IMR-90 (cell line): ENCODE measurements around the gene NUDT3. TPM values are rescaled to one million over a fixed set of nuclear protein-coding genes. Genes with fewer than 3 reads are reported as not detected.

Source experiments
- ATAC-seq: fragments of 200-7000 bp; cut with Tn5 transposase; 2 replicates; pipeline ENCODE4 v1.9.1; 2020; ENCODE audit warnings: low read depth, mild to moderate bottlenecking, moderate library complexity
- BruUV-seq: library from RNA; stranded (reverse); fragments of 400-500 nt; replicated peaks from 2 replicates; lab custom pipeline; 2021; lab: Mats Ljungman, UMichigan
- CTCF ChIA-PET: fragments of 300-600 bp; formaldehyde crosslinking; extraction: SDS; loops from one replicate; lab custom pipeline; 2021; ENCODE audit warnings: antibody characterized with exemption; lab: Yijun Ruan, JAX
- POLR2A ChIA-PET: fragments of 300-600 bp; sonication (Branson Sonifier 250); formaldehyde crosslinking; loops from one replicate; lab custom pipeline; 2022; ENCODE audit warnings: antibody characterized with exemption; ENCODE audit not compliant: unreplicated experiment; lab: Charles Lee
- DNase-seq: peaks from one replicate; pipeline ENCODE4 v3.0.0; 2013
- H2AFZ ChIP-seq: replicated peaks from 2 replicates; pipeline ENCODE3; 2013; ENCODE audit warnings: low read length, mild to moderate bottlenecking; ENCODE audit not compliant: poor library complexity
- H2AK5ac ChIP-seq: 2 replicates; pipeline ENCODE4 v1.6.1; 2013; ENCODE audit warnings: low read depth, low read length, inconsistent platforms
- H2AK9ac ChIP-seq: replicated peaks from 2 replicates; pipeline ENCODE3; 2013; ENCODE audit warnings: mild to moderate bottlenecking, low read depth, low read length, moderate library complexity; ENCODE audit not compliant: poor library complexity
- H2BK120ac ChIP-seq: 2 replicates; pipeline ENCODE4 v1.6.1; 2013; ENCODE audit warnings: low read depth, low read length, inconsistent platforms
- H2BK15ac ChIP-seq: 3 replicates; pipeline ENCODE4 v1.6.1; 2013; ENCODE audit warnings: low read depth, low read length, inconsistent platforms
- H2BK20ac ChIP-seq: 2 replicates; pipeline ENCODE4 v1.6.1; 2013; ENCODE audit warnings: low read depth, mild to moderate bottlenecking, inconsistent platforms, low read length, moderate library complexity
- H2BK5ac ChIP-seq: 2 replicates; pipeline ENCODE4 v1.6.1; 2013; ENCODE audit warnings: mild to moderate bottlenecking, low read depth, low read length, inconsistent platforms; ENCODE audit not compliant: poor library complexity, severe bottlenecking
- H3K14ac ChIP-seq: replicated peaks from 2 replicates; pipeline ENCODE4 v1.6.1; 2013; ENCODE audit warnings: low read depth, low read length, inconsistent platforms
- H3K18ac ChIP-seq: 2 replicates; pipeline ENCODE4 v1.6.1; 2013; ENCODE audit warnings: low read depth, low read length, control low read depth
- H3K23ac ChIP-seq: 2 replicates; pipeline ENCODE4 v1.6.1; 2013; ENCODE audit warnings: low read depth, low read length, inconsistent platforms
- H3K27ac ChIP-seq: 2 replicates; pipeline ENCODE4 v1.5.1; 2013; ENCODE audit warnings: mild to moderate bottlenecking, control low read depth, low read length; ENCODE audit not compliant: insufficient read depth
- H3K27me3 ChIP-seq: 2 replicates; pipeline ENCODE4 v1.6.1; 2013; ENCODE audit warnings: low read length; ENCODE audit not compliant: control insufficient read depth, insufficient read depth
- H3K36me3 ChIP-seq: 2 replicates; pipeline ENCODE4 v1.6.1; 2013; ENCODE audit warnings: low read length, mixed read lengths; ENCODE audit not compliant: control insufficient read depth, insufficient read depth
- H3K4ac ChIP-seq: 2 replicates; pipeline ENCODE4 v1.6.1; 2013; ENCODE audit warnings: low read depth, low read length, inconsistent platforms
- H3K4me1 ChIP-seq: 2 replicates; pipeline ENCODE4 v1.6.1; 2013; ENCODE audit warnings: low read length, mixed read lengths; ENCODE audit not compliant: control insufficient read depth, insufficient read depth
- H3K4me2 ChIP-seq: 2 replicates; pipeline ENCODE4 v1.6.1; 2013; ENCODE audit warnings: low read depth, mild to moderate bottlenecking, control low read depth, low read length, moderate library complexity
- H3K4me3 ChIP-seq: 2 replicates; pipeline ENCODE4 v1.5.1; 2013; ENCODE audit warnings: low read depth, mild to moderate bottlenecking, control low read depth, low read length, moderate library complexity; ENCODE audit not compliant: insufficient read depth
- H3K56ac ChIP-seq: 2 replicates; pipeline ENCODE4 v1.6.1; 2013; ENCODE audit warnings: low read length, inconsistent platforms; ENCODE audit not compliant: insufficient read depth; ENCODE audit errors: extremely low read depth
- H3K79me1 ChIP-seq, 2 experiments: 2 replicates each; pipeline ENCODE4 v1.6.1; 2013; ENCODE audit warnings: low read length in 2 of 2, inconsistent platforms in 1 of 2, low read depth in 1 of 2
- H3K9ac ChIP-seq: 2 replicates; pipeline ENCODE4 v1.6.1; 2013; ENCODE audit warnings: low read depth, low read length, control low read depth
- H3K9me1 ChIP-seq: 2 replicates; pipeline ENCODE4 v1.6.1; 2013; ENCODE audit warnings: low read length, inconsistent platforms; ENCODE audit not compliant: insufficient read depth
- H3K9me3 ChIP-seq: 2 replicates; pipeline ENCODE4 v1.6.1; 2013; ENCODE audit warnings: low read length; ENCODE audit not compliant: control insufficient read depth, insufficient read depth
- H4K20me1 ChIP-seq: 2 replicates; pipeline ENCODE4 v1.6.1; 2013; ENCODE audit warnings: low read length, inconsistent platforms; ENCODE audit not compliant: insufficient read depth
- H4K5ac ChIP-seq: 2 replicates; pipeline ENCODE4 v1.6.1; 2013; ENCODE audit warnings: mild to moderate bottlenecking, low read depth, low read length, control low read depth
- H4K8ac ChIP-seq, 2 experiments: 2 replicates each; pipeline ENCODE4 v1.6.1; 2013; ENCODE audit warnings: low read depth in 2 of 2, low read length in 2 of 2, control low read depth in 1 of 2, inconsistent platforms in 1 of 2
- H4K91ac ChIP-seq: 2 replicates; pipeline ENCODE4 v1.6.1; 2013; ENCODE audit warnings: low read depth, low read length, inconsistent platforms; ENCODE audit not compliant: insufficient read depth
- BHLHE40 ChIP-seq: fragments of 150-350 bp; IDR thresholded peaks from 2 replicates; pipeline ENCODE4 v1.6.1; 2016; ENCODE audit warnings: mild to moderate bottlenecking, low read depth, low read length
- CEBPB ChIP-seq: IDR thresholded peaks from 2 replicates; pipeline ENCODE4 v1.6.1; 2012; ENCODE audit warnings: low read depth, low read length, improper control_type of control experiment
- CTCF ChIP-seq: conservative IDR thresholded peaks from 2 replicates; pipeline ENCODE4 v1.5.1; 2012; ENCODE audit warnings: mild to moderate bottlenecking, low read depth, low read length, improper control_type of control experiment
- MAFK ChIP-seq: IDR thresholded peaks from 2 replicates; pipeline ENCODE4 v1.6.1; 2012; ENCODE audit warnings: low read depth, low read length, improper control_type of control experiment
- RCOR1 ChIP-seq: IDR thresholded peaks from 2 replicates; pipeline ENCODE4 v1.6.1; 2012; ENCODE audit warnings: mild to moderate bottlenecking, low read length, improper control_type of control experiment; ENCODE audit not compliant: insufficient replicate concordance
- USF2 ChIP-seq: fragments of 150-350 bp; IDR thresholded peaks from 2 replicates; pipeline ENCODE4 v1.6.1; 2017; ENCODE audit warnings: mild to moderate bottlenecking, antibody characterized with exemption, low read length, low read depth
- whole genome bisulfite sequencing, 2 experiments: methylation state at CpG; one replicate each; pipeline versions ENCODE4 v1.1.5 to v1.1.7; 2013; ENCODE audit warnings: missing lambda C conversion rate in 2 of 2; ENCODE audit not compliant: insufficient read length in 1 of 2; ENCODE audit errors: extremely low coverage in 2 of 2; 5-methylcytosine and 5-hydroxymethylcytosine counted together
- dilution Hi-C: fragments of 300-500 bp; cut with HindIII; formaldehyde crosslinking; loops from one replicate; pipeline ENCODE4 v1.14.3; 2018; ENCODE audit warnings: low sequenced_read_pairs; ENCODE audit not compliant: unreplicated experiment
- in situ Hi-C: fragments of 300-500 bp; cut with MboI; formaldehyde crosslinking; loops from 3 replicates; pipeline ENCODE4 v1.14.3; 2019; ENCODE audit warnings: low sequenced_read_pairs, inconsistent platforms, mixed read lengths
- intact Hi-C: fragments of 100-400 bp; cut with micrococcal nuclease; formaldehyde crosslinking; loops from 2 replicates; pipeline ENCODE4 v1.10.0; 2022
- polyA plus RNA-seq, 3 experiments: library from polyadenylated mRNA; depleted of rRNA; stranded (reverse); fragments of >200 nt; gene quantifications; 2 replicates each; pipeline ENCODE4 v1.2.3, GENCODE V29; 2012; ENCODE audit warnings: low replicate concordance in 1 of 3
- total RNA-seq: library from RNA; depleted of rRNA; stranded (reverse); fragments of >200 nt; gene quantifications from 2 replicates; pipeline ENCODE4 v1.2.3, GENCODE V29; 2012

NUDT3 gene
- total and polyA plus RNA-seq, 2 of the 4 experiments (the other 2 are of a cell fraction): 10.1 to 17.2 TPM

DNA sequence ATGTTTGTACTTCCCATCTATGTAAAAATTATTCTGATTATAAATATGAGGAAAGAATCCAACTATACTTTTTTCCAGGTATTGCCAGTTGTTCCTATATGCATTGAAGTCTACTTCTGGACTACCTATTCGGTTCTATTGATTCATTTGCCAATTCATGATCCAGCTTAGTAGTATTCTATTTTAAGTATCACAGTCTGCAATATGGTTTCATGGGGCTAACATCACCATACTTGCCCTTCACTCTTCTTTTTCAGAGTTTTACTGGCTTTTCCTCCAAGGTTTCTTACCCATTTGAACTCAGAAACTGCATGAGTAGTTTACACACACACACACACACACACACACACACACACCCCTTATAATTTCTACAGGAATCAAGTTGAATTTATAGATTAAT lies 34.5 kb downstream of the NUDT3 start:
- no TSS peak for BruUV-seq
- in situ Hi-C loops: no loop called here

More for the DNA sequence above, 34.5 kb downstream of the NUDT3 start:
- H3K4me1 ChIP-seq: peaks cover 7% of the 10 kb centered on the region
- H4K5ac ChIP-seq: no peak overlapping the region
- peaks cover 29 to 55% of the 10 kb centered on the region in 2 experiments for H3K79me1 ChIP-seq
- H2AK5ac ChIP-seq: no peak overlapping the region
- no peak overlapping the region for H3K23ac ChIP-seq
- no peak overlapping the region for H3K18ac ChIP-seq
- H3K56ac ChIP-seq: no peak overlapping the region
- no peak overlapping the region for H4K91ac ChIP-seq
- WGBS, 2 experiments: no CpG with 5 or more reads among the region's 1 CpG
- no peak overlapping the region for H3K4me3 ChIP-seq
- ATAC-seq: no peak
- no peaks in the 10 kb centered on the region; the same call in 1 of the 2 replicates for H3K9me1 ChIP-seq
- no peak overlapping the region for H2BK20ac ChIP-seq
- CTCF ChIA-PET: interaction anchor here (0.5 to 0.7 kb wide), 3 partner anchors 10 to 124 kb away, joined by 3 to 5 read pairs (median 4); no protein-coding TSS in a partner anchor
- peaks cover 35% of the 10 kb centered on the region for H4K20me1 ChIP-seq
- H3K27me3 ChIP-seq: no peaks in the 10 kb centered on the region
- no peak for DNase-seq
- H2AK9ac ChIP-seq: no peak overlapping the region
- intact Hi-C loops: no loop called here
- H3K4me2 ChIP-seq: no peak overlapping the region
- H3K14ac ChIP-seq: no peak overlapping the region
- no peak overlapping the region for H2BK120ac ChIP-seq
- no peak overlapping the region for H4K8ac ChIP-seq
- no peak overlapping the region for H2BK15ac ChIP-seq
- no peak overlapping the region for H3K27ac ChIP-seq
- H2AFZ ChIP-seq: no peak overlapping the region
- POLR2A ChIA-PET: interaction anchor here (0.6 kb wide), 1 partner anchor 58 kb away, joined by 3 read pairs; no protein-coding TSS in a partner anchor
- no peaks in the 10 kb centered on the region for H3K36me3 ChIP-seq
- H2BK5ac ChIP-seq: no peak overlapping the region
- no peak overlapping the region for H3K4ac ChIP-seq
- dilution Hi-C loops: no loop called here
- H3K9me3 ChIP-seq: no peaks in the 10 kb centered on the region
- TF ChIP-seq RCOR1 (no peak), BHLHE40 (no peak), CEBPB (no peak), MAFK (no peak), CTCF (no peak), USF2 (no peak)
- H3K9ac ChIP-seq: no peak overlapping the region
